Breast epithelium (tissue), 4 donors: Measurements from ENCODE around the gene FAM50A. TPM values are rescaled to one million over a fixed set of nuclear protein-coding genes. Genes with fewer than 3 reads are reported as not detected.

ENCODE experiments used
- DNase-seq, 2 donors: peaks; one replicate each; pipeline ENCODE4 v3.0.0-alpha.2; 2019; ENCODE audit warnings: low spot score in 2 of 2
- H3K27ac ChIP-seq, 2 donors: fragments of 200-600 bp; sonication (generic) in 1 of 2; one replicate each; pipeline ENCODE4 v1.5.1; 2016 to 2019; ENCODE audit warnings: mild to moderate bottlenecking in 1 of 2
- H3K27me3 ChIP-seq, 2 donors: fragments of 200-600 bp; sonication (generic) in 1 of 2; one replicate each; pipeline versions ENCODE4 v1.5.1 to v1.6.0; 2017 to 2019; ENCODE audit warnings: control low read depth in 1 of 2, mild to moderate bottlenecking in 1 of 2
- H3K36me3 ChIP-seq: fragments of 200-600 bp; one replicate; pipeline ENCODE4 v1.5.1; 2019
- H3K4me1 ChIP-seq, 2 donors: fragments of 200-600 bp; sonication (generic); one replicate each; pipeline ENCODE4 v1.5.1; 2016 to 2019; ENCODE audit warnings: control low read depth in 1 of 2
- H3K4me3 ChIP-seq, 3 donors: fragments of 200-600 bp; sonication (generic); 1 replicate in 2 of 3; 2 replicates in 1 of 3; pipeline ENCODE4 v1.5.1; 2016 to 2019; ENCODE audit warnings: mild to moderate bottlenecking in 3 of 3, moderate library complexity in 2 of 3
- H3K9me3 ChIP-seq, 2 donors: fragments of 200-600 bp; sonication (generic) in 1 of 2; one replicate each; pipeline ENCODE4 v1.5.1; 2016 to 2019; ENCODE audit warnings: control low read depth in 1 of 2
- POLR2A ChIP-seq: fragments of 450-650 bp; IDR thresholded peaks from one replicate; pipeline ENCODE4 v1.6.1; 2016; ENCODE audit warnings: antibody characterized with exemption, mild to moderate bottlenecking, moderate library complexity
- POLR2AphosphoS5 ChIP-seq, 3 donors: sonication (generic); formaldehyde crosslinking; IDR thresholded peaks; one replicate each; pipeline ENCODE4 v1.6.1; 2017; ENCODE audit warnings: antibody characterized with exemption in 3 of 3
- intact Hi-C: fragments of 100-400 bp; cut with DNase I; formaldehyde crosslinking; loops from one replicate; pipeline ENCODE4 v1.15.1; 2023; ENCODE audit warnings: low total_unique reads
- total RNA-seq, 3 donors: library from RNA; depleted of rRNA; stranded (reverse); fragments of >200 nt; gene quantifications; one replicate each; pipeline ENCODE4 v1.1.0, GENCODE V29; 2016
- TF ChIP-seq, protein P1 (sequence below), 3 donors: fragments of 450-650 bp; IDR thresholded peaks; one replicate each; pipeline ENCODE4 v1.5.1; 2016 to 2017; ENCODE audit warnings: antibody characterized with exemption in 3 of 3, mild to moderate bottlenecking in 3 of 3, moderate library complexity in 3 of 3

FAM50A gene
- total RNA-seq, 3 donors from 2014 or later = 30.7 to 94.4 (median 64.2) TPM

DNA sequence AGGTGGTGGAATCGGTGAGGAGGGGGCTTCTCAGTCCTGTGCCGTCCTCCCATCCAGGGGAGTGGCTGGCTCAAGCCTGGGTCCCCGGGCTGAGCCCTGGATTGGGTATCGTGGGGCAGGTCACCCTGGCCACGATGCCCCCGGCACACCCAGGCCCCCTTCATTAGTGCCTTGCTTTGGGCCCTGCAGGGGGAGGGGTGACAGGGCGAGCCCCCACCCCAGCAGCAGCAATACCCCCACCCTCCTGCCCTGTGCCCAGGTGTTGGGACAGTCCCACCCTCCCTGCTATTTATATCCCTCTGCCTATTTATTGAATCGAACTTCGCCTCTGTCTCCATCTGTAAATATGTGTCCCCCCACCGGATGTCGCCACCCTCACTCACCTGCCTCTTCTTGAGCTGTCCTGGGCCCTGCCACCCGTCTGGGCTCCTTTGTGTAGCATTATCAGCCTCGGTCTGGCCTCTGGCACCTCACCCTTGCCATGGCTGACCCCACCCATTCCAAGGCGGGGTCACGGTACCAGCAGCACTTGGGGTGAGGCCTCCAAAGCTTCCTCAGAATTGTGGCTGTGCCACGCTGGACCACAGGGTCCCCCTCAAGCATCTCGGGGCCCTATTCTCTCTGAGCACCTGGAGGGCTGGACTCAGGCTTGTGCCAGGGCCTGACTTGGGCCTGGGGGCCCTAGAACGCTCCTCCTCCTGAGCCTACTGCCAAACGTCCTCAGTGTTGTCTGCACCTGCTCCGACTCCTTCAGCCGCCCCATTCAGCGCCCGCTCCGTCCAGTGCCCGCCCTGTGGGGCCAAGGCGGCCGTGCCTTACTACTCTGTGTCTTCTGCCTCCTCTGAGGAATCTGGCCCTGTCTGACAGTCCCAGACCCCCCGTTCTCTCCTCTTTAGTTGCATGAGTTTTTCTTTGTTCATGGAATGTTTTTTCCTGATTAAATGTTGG is 29.0 kb downstream of the FAM50A start:
- H3K36me3 ChIP-seq = no peaks in the 10 kb centered on the region
- H3K4me3 ChIP-seq = no peak overlapping the region
- no peaks in the 10 kb centered on the region for H3K9me3 ChIP-seq
- H3K4me1 ChIP-seq = no peaks in the 10 kb centered on the region
- no peak for DNase-seq
- H3K27ac ChIP-seq = no peak overlapping the region
- TF ChIP-seq POLR2A = no peak
- TF ChIP-seq, protein P1, sequence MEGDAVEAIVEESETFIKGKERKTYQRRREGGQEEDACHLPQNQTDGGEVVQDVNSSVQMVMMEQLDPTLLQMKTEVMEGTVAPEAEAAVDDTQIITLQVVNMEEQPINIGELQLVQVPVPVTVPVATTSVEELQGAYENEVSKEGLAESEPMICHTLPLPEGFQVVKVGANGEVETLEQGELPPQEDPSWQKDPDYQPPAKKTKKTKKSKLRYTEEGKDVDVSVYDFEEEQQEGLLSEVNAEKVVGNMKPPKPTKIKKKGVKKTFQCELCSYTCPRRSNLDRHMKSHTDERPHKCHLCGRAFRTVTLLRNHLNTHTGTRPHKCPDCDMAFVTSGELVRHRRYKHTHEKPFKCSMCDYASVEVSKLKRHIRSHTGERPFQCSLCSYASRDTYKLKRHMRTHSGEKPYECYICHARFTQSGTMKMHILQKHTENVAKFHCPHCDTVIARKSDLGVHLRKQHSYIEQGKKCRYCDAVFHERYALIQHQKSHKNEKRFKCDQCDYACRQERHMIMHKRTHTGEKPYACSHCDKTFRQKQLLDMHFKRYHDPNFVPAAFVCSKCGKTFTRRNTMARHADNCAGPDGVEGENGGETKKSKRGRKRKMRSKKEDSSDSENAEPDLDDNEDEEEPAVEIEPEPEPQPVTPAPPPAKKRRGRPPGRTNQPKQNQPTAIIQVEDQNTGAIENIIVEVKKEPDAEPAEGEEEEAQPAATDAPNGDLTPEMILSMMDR (IDR thresholded peaks at IDR 0.05) = no peak
- intact Hi-C loops = no loop called here
- H3K27me3 ChIP-seq = peaks cover 0 to 19% of the 10 kb centered on the region in 2 donors

GRCh38 chrX:154473683-154474082 is 29.7 kb downstream of the FAM50A start:
- Histone ChIP-seq H3K27ac (no peak overlapping the region), H3K4me1 (no peaks in the 10 kb centered on the region), H3K36me3 (no peaks in the 10 kb centered on the region), H3K27me3 (peaks cover 0 to 19% of the 10 kb centered on the region in 2 donors), H3K9me3 (no peaks in the 10 kb centered on the region), H3K4me3 (no peak overlapping the region)
- no peak for DNase-seq
- TF ChIP-seq POLR2A (no peak), POLR2AphosphoS5 (IDR thresholded peaks at IDR 0.05) (no peak)
- TF ChIP-seq, protein P1 (IDR thresholded peaks at IDR 0.05) = no peak
- intact Hi-C loops = no loop called here

DNA sequence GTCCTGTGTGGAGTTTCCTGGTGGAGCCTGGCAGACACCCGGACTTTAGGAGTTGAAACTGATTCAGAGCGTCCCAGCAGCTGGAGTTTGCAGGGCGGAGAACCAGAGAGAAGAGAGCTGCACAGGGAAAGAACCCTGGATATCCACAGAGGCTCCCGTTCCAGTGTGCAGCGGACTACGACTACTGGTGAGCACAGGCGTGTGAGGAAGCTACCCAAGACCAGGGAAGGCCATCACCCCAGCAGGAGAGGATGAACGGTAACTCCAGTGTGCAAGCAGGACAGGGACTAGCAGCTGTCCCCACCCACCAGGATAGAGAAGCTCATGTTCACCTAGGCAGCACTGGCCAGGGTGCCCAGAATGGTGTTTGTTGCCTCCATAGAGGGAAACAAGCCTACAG is 32.9 kb downstream of the FAM50A start:
- Histone ChIP-seq H3K36me3 (no peaks in the 10 kb centered on the region), H3K9me3 (no peaks in the 10 kb centered on the region), H3K27me3 (peaks cover 0 to 19% of the 10 kb centered on the region in 2 donors), H3K27ac (no peak overlapping the region), H3K4me3 (no peak overlapping the region), H3K4me1 (no peaks in the 10 kb centered on the region)
- TF ChIP-seq POLR2A = no peak
- TF ChIP-seq POLR2AphosphoS5 (IDR thresholded peaks at IDR 0.05) = no peak
- TF ChIP-seq, protein P1 (IDR thresholded peaks at IDR 0.05) = no peak
- no peak for DNase-seq
- intact Hi-C loops = no loop called here

DNA sequence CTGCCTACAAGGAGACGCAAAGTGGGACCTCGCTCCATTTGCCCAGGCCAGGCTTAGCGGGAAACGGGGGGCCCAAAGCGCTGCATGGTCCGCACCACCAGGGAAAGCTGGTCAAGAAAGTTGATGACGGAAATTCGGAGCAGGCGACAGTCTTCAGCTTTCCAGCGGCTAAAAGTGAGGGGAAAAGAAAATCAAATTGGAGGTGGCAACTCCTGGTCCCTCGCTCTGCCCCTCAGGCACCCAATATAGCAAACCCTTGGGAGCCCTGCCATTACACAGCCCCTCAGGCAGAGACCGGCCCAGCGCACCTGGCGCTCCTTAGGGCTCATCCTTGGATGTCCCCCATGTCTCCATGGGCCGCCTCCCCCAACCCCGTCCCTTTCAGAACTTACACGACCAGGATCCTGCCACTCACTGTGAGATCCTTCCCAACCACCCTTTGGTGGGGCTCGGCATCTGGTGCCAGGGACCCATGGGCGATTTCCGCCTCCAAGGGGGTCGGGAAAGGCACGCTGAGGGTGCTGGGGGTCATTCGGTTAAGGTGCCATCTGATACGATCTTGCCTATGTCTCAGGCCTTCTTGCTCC is 34.0 kb downstream of the FAM50A start:
- Histone ChIP-seq H3K4me3 (peak overlapping the region; percentile 44 to 72 (median 48)), H3K9me3 (no peaks in the 10 kb centered on the region), H3K27me3 (peaks cover 0 to 21% of the 10 kb centered on the region in 2 donors), H3K27ac (peak overlapping the region; percentile 48 to 82), H3K4me1 (no peaks in the 10 kb centered on the region), H3K36me3 (no peaks in the 10 kb centered on the region)
- TF ChIP-seq POLR2A (no peak), POLR2AphosphoS5 (IDR thresholded peaks at IDR 0.05) (no peak)
- TF ChIP-seq, protein P1 (IDR thresholded peaks at IDR 0.05) = no peak
- DNase-seq = no peak
- intact Hi-C loops = no loop called here
